GM23248 (cell line): Measurements from ENCODE around the gene PHC1.

ENCODE experiments used
- EZH2 ChIP-seq: fragments of 200-600 bp; sonication (generic); IDR thresholded peaks from 2 replicates; pipeline ENCODE4 v1.6.1; 2018; ENCODE audit warnings: antibody characterized with exemption, mild to moderate bottlenecking; ENCODE audit not compliant: insufficient read depth, poor library complexity, severe bottlenecking
- EZH2phosphoT487 ChIP-seq: fragments of 200-600 bp; sonication (generic); IDR thresholded peaks from 2 replicates; pipeline ENCODE4 v1.6.1; 2018; ENCODE audit warnings: antibody characterized with exemption, moderate library complexity, mild to moderate bottlenecking, low read depth; ENCODE audit not compliant: insufficient read depth

- TF ChIP-seq EZH2: no peak
- no peak for TF ChIP-seq EZH2phosphoT487
Observed at GRCh38 chr12:8907513-8907912, 6.8 kb upstream of the PHC1 start.
